Muscle layer of colon (tissue), 2 donors: ENCODE measurements around the gene CCL27.
A peak's percentile ranks its signal among the peaks of the same experiment; 100 is the strongest.

Source experiments
- H3K27ac ChIP-seq: one replicate; pipeline ENCODE4 v1.7.0; 2013; ENCODE audit warnings: low read depth, mild to moderate bottlenecking, low read length, moderate library complexity
- H3K27me3 ChIP-seq, 2 donors: one replicate each; pipeline ENCODE4 v1.7.0; 2013; ENCODE audit warnings: low read length in 2 of 2, mild to moderate bottlenecking in 2 of 2; ENCODE audit not compliant: insufficient read depth in 2 of 2, control insufficient read depth in 1 of 2
- H3K36me3 ChIP-seq: one replicate; pipeline ENCODE4 v1.7.0; 2013; ENCODE audit warnings: mild to moderate bottlenecking, low read length; ENCODE audit not compliant: insufficient read depth
- H3K4me1 ChIP-seq: one replicate; pipeline ENCODE4 v1.7.0; 2013; ENCODE audit warnings: mild to moderate bottlenecking, low read length; ENCODE audit not compliant: insufficient read depth
- H3K4me3 ChIP-seq, 2 donors: one replicate each; pipeline ENCODE4 v1.7.0; 2013; ENCODE audit warnings: low read length in 2 of 2, low read depth in 1 of 2, mild to moderate bottlenecking in 1 of 2, moderate library complexity in 1 of 2
- H3K9ac ChIP-seq: one replicate; pipeline ENCODE4 v1.7.0; 2013; ENCODE audit warnings: low read length
- H3K9me3 ChIP-seq: one replicate; pipeline ENCODE4 v1.7.0; 2013; ENCODE audit warnings: mild to moderate bottlenecking, low read length
- donor health status: abdominal sarcoma.
- donor health status: Adenocarcinoma of cecum.

The CCL27 gene

GRCh38 chr9:34656992-34657391 lies 5.5 kb downstream of the CCL27 start:
- H3K4me1 ChIP-seq = peaks cover 37% of the 10 kb centered on the region
- H3K9me3 ChIP-seq = no peaks in the 10 kb centered on the region
- no peak overlapping the region for H3K27ac ChIP-seq
- H3K36me3 ChIP-seq = peaks cover 36% of the 10 kb centered on the region
- no peaks in the 10 kb centered on the region for H3K27me3 ChIP-seq
- H3K4me3 ChIP-seq = no peak overlapping the region
- no peak overlapping the region for H3K9ac ChIP-seq

GRCh38 chr9:34655394-34655793 lies 7.1 kb downstream of the CCL27 start:
- no peaks in the 10 kb centered on the region for H3K9me3 ChIP-seq
- no peaks in the 10 kb centered on the region for H3K27me3 ChIP-seq
- H3K36me3 ChIP-seq = peaks cover 24% of the 10 kb centered on the region
- H3K27ac ChIP-seq = peak overlapping the region; percentile 59
- peaks cover 51% of the 10 kb centered on the region for H3K4me1 ChIP-seq
- peak overlapping the region in 1 of 2 donors; percentile 53 for H3K4me3 ChIP-seq
- H3K9ac ChIP-seq = no peak overlapping the region

- Histone ChIP-seq H3K9ac (no peak overlapping the region), H3K27me3 (no peaks in the 10 kb centered on the region), H3K4me3 (peak overlapping the region in 1 of 2 donors; percentile 53), H3K4me1 (peaks cover 51% of the 10 kb centered on the region), H3K9me3 (no peaks in the 10 kb centered on the region), H3K36me3 (peaks cover 24% of the 10 kb centered on the region), H3K27ac (peak overlapping the region; percentile 83)
These were observed 8.0 kb downstream of the CCL27 start for GRCh38 chr9:34654323-34655051.

GRCh38 chr9:34653151-34654072 lies 9.0 kb downstream of the CCL27 start:
- H3K4me3 ChIP-seq = peak overlapping the region; percentile 28 to 85

GRCh38 chr9:34652602-34653000 lies 9.9 kb downstream of the CCL27 start:
- Histone ChIP-seq H3K27ac (peak overlapping the region; percentile 83), H3K36me3 (peaks cover 33% of the 10 kb centered on the region), H3K27me3 (no peaks in the 10 kb centered on the region), H3K4me3 (peak overlapping the region; percentile 28 to 85), H3K4me1 (peaks cover 65% of the 10 kb centered on the region), H3K9ac (peak overlapping the region; percentile 69), H3K9me3 (no peaks in the 10 kb centered on the region)

More at GRCh38 chr9:34653151-34654072, 9.0 kb downstream of the CCL27 start:
- no peaks in the 10 kb centered on the region for H3K27me3 ChIP-seq
- H3K36me3 ChIP-seq = peaks cover 31% of the 10 kb centered on the region
- H3K27ac ChIP-seq = peak overlapping the region; percentile 83
- peak overlapping the region; percentile 69 for H3K9ac ChIP-seq
- peaks cover 57% of the 10 kb centered on the region for H3K4me1 ChIP-seq
- no peaks in the 10 kb centered on the region for H3K9me3 ChIP-seq

- H3K9ac ChIP-seq = peak within 1 kb of the TSS; percentile 69
These were observed 10.4 kb downstream of the CCL27 start, which contains the start of gene IL11RA for GRCh38 chr9:34651876-34652601. Gene IL11RA (plus strand): TSS chr9:34652185. CDS start chr9:34655218, 3,033 bp downstream.

GRCh38 chr9:34651321-34651720 lies 11.1 kb downstream of the CCL27 start:
- H3K4me3 ChIP-seq = peak overlapping the region; percentile 28 to 85
- peak overlapping the region; percentile 83 for H3K27ac ChIP-seq
- H3K9me3 ChIP-seq = no peaks in the 10 kb centered on the region
- peak overlapping the region; percentile 69 for H3K9ac ChIP-seq
- no peaks in the 10 kb centered on the region for H3K27me3 ChIP-seq
- H3K36me3 ChIP-seq = peaks cover 24% of the 10 kb centered on the region
- peaks cover 72% of the 10 kb centered on the region for H3K4me1 ChIP-seq

More at GRCh38 chr9:34651876-34652601, 10.4 kb downstream of the CCL27 start, which contains the start of gene IL11RA:
- Histone ChIP-seq H3K36me3 (peaks cover 27% of the 10 kb centered on the region), H3K4me1 (peaks cover 71% of the 10 kb centered on the region), H3K27me3 (no peaks in the 10 kb centered on the region), H3K27ac (peak within 1 kb of the TSS; percentile 83), H3K4me3 (peak within 1 kb of the TSS; percentile 28 to 85), H3K9me3 (no peaks in the 10 kb centered on the region)

- Histone ChIP-seq H3K9ac (no peak overlapping the region), H3K27ac (no peak overlapping the region), H3K36me3 (peaks cover 24% of the 10 kb centered on the region)
These were observed 11.6 kb downstream of the CCL27 start for GRCh38 chr9:34650816-34651215.

GRCh38 chr9:34648673-34649072 lies 13.8 kb downstream of the CCL27 start:
- Histone ChIP-seq H3K4me1 (peaks cover 57% of the 10 kb centered on the region), H3K9me3 (no peaks in the 10 kb centered on the region), H3K9ac (no peak overlapping the region), H3K36me3 (peaks cover 24% of the 10 kb centered on the region), H3K4me3 (no peak overlapping the region), H3K27ac (no peak overlapping the region), H3K27me3 (no peaks in the 10 kb centered on the region)

More at GRCh38 chr9:34650816-34651215, 11.6 kb downstream of the CCL27 start:
- H3K4me1 ChIP-seq = peaks cover 76% of the 10 kb centered on the region
- H3K9me3 ChIP-seq = no peaks in the 10 kb centered on the region
- H3K27me3 ChIP-seq = no peaks in the 10 kb centered on the region
- H3K4me3 ChIP-seq = no peak overlapping the region

GRCh38 chr9:34647651-34648050 lies 14.8 kb downstream of the CCL27 start:
- Histone ChIP-seq H3K9ac (peak overlapping the region; percentile 84), H3K4me3 (peak overlapping the region; percentile 55 to 88), H3K9me3 (no peaks in the 10 kb centered on the region), H3K36me3 (peaks cover 24% of the 10 kb centered on the region), H3K27me3 (no peaks in the 10 kb centered on the region), H3K27ac (peak overlapping the region; percentile 88), H3K4me1 (peaks cover 47% of the 10 kb centered on the region)

GRCh38 chr9:34647084-34647403 lies 15.4 kb downstream of the CCL27 start:
- Histone ChIP-seq H3K36me3 (peaks cover 24% of the 10 kb centered on the region), H3K27me3 (no peaks in the 10 kb centered on the region), H3K9me3 (no peaks in the 10 kb centered on the region), H3K27ac (peak overlapping the region; percentile 88), H3K9ac (peak overlapping the region; percentile 84), H3K4me3 (peak overlapping the region; percentile 55 to 88), H3K4me1 (peaks cover 41% of the 10 kb centered on the region)
